OCI-LY3 (cell line): ENCODE results near the gene KLC1.
"Not testable (repeated sequence)": the region's sequence is repeated elsewhere in the genome, so short reads cannot be mapped to it uniquely, and the experiment has no call there.

ENCODE experiments used
- H2AFZ ChIP-seq: fragments of 200-600, 300-600 bp; shearing (Covaris generic); 2 replicates; pipeline ENCODE4 v1.6.0; 2014; ENCODE audit warnings: antibody characterized with exemption, low read depth, low read length
- H3K27ac ChIP-seq: fragments of 200-600, 300-600 bp; sonication (generic); 2 replicates; pipeline ENCODE4 v1.5.1; 2014; ENCODE audit warnings: mild to moderate bottlenecking, low read length, moderate library complexity, mixed read lengths
- H3K27me3 ChIP-seq: fragments of 200-600, 300-600 bp; sonication (generic); 2 replicates; pipeline ENCODE4 v1.6.1; 2014; ENCODE audit warnings: low read depth, low read length, mixed read lengths
- H3K36me3 ChIP-seq: fragments of 200-600, 300-600 bp; sonication (generic); replicated peaks from 2 replicates; pipeline ENCODE3; 2014; ENCODE audit warnings: low read depth, low read length, mixed read lengths
- H3K4me1 ChIP-seq: fragments of 300-600, 200-600 bp; sonication (generic); 2 replicates; pipeline ENCODE4 v1.6.1; 2014; ENCODE audit warnings: low read length, mixed read lengths
- H3K4me2 ChIP-seq: fragments of 200-600, 300-600 bp; sonication (generic); 2 replicates; pipeline ENCODE4 v1.6.1; 2014; ENCODE audit warnings: low read length, mixed read lengths
- H3K4me3 ChIP-seq: fragments of 300-600, 200-600 bp; sonication (generic); 2 replicates; pipeline ENCODE4 v1.5.1; 2014; ENCODE audit warnings: antibody characterized with exemption, mild to moderate bottlenecking, low read length, moderate library complexity
- H3K79me2 ChIP-seq: fragments of 300-600, 200-600 bp; shearing (Covaris generic); 2 replicates; pipeline ENCODE4 v1.6.1; 2014; ENCODE audit warnings: mild to moderate bottlenecking, low read length, mixed read lengths
- H3K9ac ChIP-seq: fragments of 300-600, 200-600 bp; shearing (Covaris generic); 2 replicates; pipeline ENCODE4 v1.6.0; 2014; ENCODE audit warnings: mild to moderate bottlenecking, low read length, moderate library complexity
- H3K9me3 ChIP-seq: fragments of 200-600, 300-600 bp; shearing (Covaris generic); 2 replicates; pipeline ENCODE4 v1.6.1; 2014; ENCODE audit warnings: low read length, mixed read lengths; ENCODE audit not compliant: insufficient read depth
- H4K20me1 ChIP-seq: fragments of 200-600, 300-600 bp; sonication (generic); 2 replicates; pipeline ENCODE4 v1.6.1; 2016; ENCODE audit warnings: low read length, mixed read lengths; ENCODE audit not compliant: insufficient read depth
- CTCF ChIP-seq: fragments of 200-600, 300-600 bp; sonication (generic); IDR thresholded peaks from 2 replicates; pipeline ENCODE4 v1.5.1; 2014; ENCODE audit warnings: antibody characterized with exemption, low read length, low read depth
- EZH2phosphoT487 ChIP-seq: fragments of 200-600 bp; shearing (Covaris generic); IDR thresholded peaks from 2 replicates; pipeline ENCODE4 v1.6.1; 2018; ENCODE audit warnings: antibody characterized with exemption, mixed run types, low read depth

KLC1 gene

DNA sequence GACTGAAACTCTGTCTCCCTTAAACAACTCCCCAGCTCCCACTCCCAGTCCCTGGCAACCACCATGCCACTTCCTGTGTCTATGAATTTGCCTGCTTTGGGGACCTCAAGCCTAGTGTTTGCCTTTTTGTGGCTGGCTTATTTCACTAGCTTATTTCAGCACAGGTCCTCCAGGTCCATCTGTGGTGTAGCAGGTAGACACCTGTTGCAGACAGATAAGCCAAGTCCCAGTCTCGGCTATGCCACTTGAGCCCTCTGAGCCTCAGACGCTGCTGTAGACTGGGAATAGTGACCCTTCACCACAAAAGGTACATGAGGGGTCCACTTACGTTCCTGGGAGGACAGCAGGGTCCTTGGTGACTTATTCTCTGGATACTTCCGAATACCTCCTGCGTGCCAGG lies 24.4 kb upstream of the KLC1 start:
- Histone ChIP-seq H2AFZ (no peak overlapping the region), H3K4me3 (no peak overlapping the region), H3K4me2 (no peak overlapping the region), H3K79me2 (no peaks in the 10 kb centered on the region), H3K4me1 (peaks cover 14% of the 10 kb centered on the region), H3K36me3 (no peaks in the 10 kb centered on the region), H3K27me3 (peaks cover 13% of the 10 kb centered on the region), H3K9ac (no peak overlapping the region), H3K9me3 (no peaks in the 10 kb centered on the region), H4K20me1 (no peaks in the 10 kb centered on the region), H3K27ac (no peak overlapping the region)
- TF ChIP-seq CTCF (no peak), EZH2phosphoT487 (no peak)

DNA sequence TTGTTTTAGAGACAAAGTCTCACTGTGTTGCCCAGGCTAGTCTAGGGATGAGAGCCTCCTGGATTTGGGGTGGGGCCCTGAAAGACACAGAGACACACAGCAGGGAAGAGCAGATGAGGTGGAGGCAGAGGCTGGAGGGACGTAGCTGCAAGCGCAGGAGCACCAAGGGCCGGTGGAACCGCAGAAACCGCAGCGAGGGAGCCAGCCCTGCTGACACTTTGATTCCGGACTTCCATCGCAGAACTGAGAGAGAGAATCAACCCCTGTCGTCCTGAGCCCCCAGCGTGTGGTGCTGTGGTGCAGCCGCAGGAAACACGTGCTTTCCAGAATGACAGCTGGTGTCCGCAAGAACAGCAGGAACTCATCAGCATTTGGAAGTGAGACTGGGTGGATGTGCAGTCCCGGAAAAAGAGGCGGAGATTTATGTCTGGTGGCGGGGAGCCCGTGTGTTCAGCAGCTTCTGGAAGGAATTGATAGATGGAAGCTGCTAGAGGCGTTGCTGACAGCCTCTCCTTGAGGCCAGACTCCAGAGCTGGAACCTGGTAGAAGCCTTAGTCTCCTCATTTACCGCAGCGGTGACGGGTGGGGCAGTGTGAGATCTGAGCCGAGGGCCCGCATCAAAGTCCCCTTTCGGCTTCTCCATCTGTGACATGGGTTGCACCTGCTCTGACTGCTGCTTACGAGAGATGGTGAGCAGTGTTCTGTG lies 21.9 kb upstream of the KLC1 start:
- Histone ChIP-seq H3K27ac (no peak overlapping the region), H2AFZ (no peak overlapping the region), H3K27me3 (peaks cover 13% of the 10 kb centered on the region), H4K20me1 (no peaks in the 10 kb centered on the region), H3K79me2 (no peaks in the 10 kb centered on the region), H3K36me3 (no peaks in the 10 kb centered on the region), H3K4me2 (peak overlapping the region; percentile 90), H3K4me1 (peaks cover 14% of the 10 kb centered on the region), H3K9me3 (peaks cover 4% of the 10 kb centered on the region; the same call in 1 of the 2 replicates), H3K4me3 (peak overlapping the region; percentile 70), H3K9ac (no peak overlapping the region)
- TF ChIP-seq CTCF (peak; percentile 43), EZH2phosphoT487 (no peak)

- H2AFZ ChIP-seq = no peak overlapping the region
- H3K9ac ChIP-seq = no peak overlapping the region
- no peak overlapping the region for H3K27ac ChIP-seq
- peak overlapping the region; percentile 70 for H3K4me3 ChIP-seq
- TF ChIP-seq EZH2phosphoT487 (no peak), CTCF (no peak)
- H3K4me2 ChIP-seq = peak overlapping the region; percentile 90
- H3K9me3 ChIP-seq = peaks cover 4% of the 10 kb centered on the region; the same call in 1 of the 2 replicates
- H3K79me2 ChIP-seq = no peaks in the 10 kb centered on the region
- no peaks in the 10 kb centered on the region for H3K36me3 ChIP-seq
- peaks cover 14% of the 10 kb centered on the region for H3K4me1 ChIP-seq
- H3K27me3 ChIP-seq = peaks cover 13% of the 10 kb centered on the region
- H4K20me1 ChIP-seq = no peaks in the 10 kb centered on the region
Observed at GRCh38 chr14:103607822-103608221, 21.2 kb upstream of the KLC1 start.

- peaks cover 13% of the 10 kb centered on the region for H3K27me3 ChIP-seq
- not testable (repeated sequence) for H4K20me1 ChIP-seq, H3K4me2 ChIP-seq, H3K4me3 ChIP-seq, H3K9me3 ChIP-seq, H3K27ac ChIP-seq, H2AFZ ChIP-seq, H3K9ac ChIP-seq, H3K79me2 ChIP-seq, H3K36me3 ChIP-seq
- peaks cover 14% of the 10 kb centered on the region for H3K4me1 ChIP-seq
Observed at GRCh38 chr14:103609081-103609480, 19.9 kb upstream of the KLC1 start.
